ENCODE data around the gene MCM8.

- TF ChIP-seq CTCF (IDR thresholded peaks at IDR 0.05), result no peak
- TF ChIP-seq ZFX (IDR thresholded peaks at IDR 0.05; ENCODE audit: borderline replicate concordance), result no peak
These were observed 87.8 kb downstream of the MCM8 start for GRCh38 chr20:6038256-6038655.
